ENCODE data around the gene GRIP1.
A peak's percentile ranks its signal among the peaks of the same experiment; 100 is the strongest.

Gene GRIP1

GRCh38 chr12:66302827-66303169 lies 376.1 kb downstream of the GRIP1 start:
- no peaks in the 10 kb centered on the region for H3K9me3 ChIP-seq (ENCODE audit: insufficient read depth, low read length)
- TF ChIP-seq EZH2phosphoT487 (conservative IDR thresholded peaks at IDR 0.05; ENCODE audit: low read length) (no peak), CTCF (IDR thresholded peaks at IDR 0.05; ENCODE audit: insufficient read depth, low read length, poor library complexity, severe bottlenecking) (no peak)
- no peaks in the 10 kb centered on the region for H3K36me3 ChIP-seq (ENCODE audit: low read length)
- H3K27ac ChIP-seq (ENCODE audit: low read depth, low read length) = no peak overlapping the region
- peak overlapping the region; percentile 85 for H3K4me2 ChIP-seq (ENCODE audit: low read depth, low read length, poor library complexity, severe bottlenecking)
- H3K27me3 ChIP-seq (ENCODE audit: low read length) = no peaks in the 10 kb centered on the region
- no peaks in the 10 kb centered on the region for H3K9me2 ChIP-seq (replicated peaks; ENCODE audit: insufficient read depth, low read length)
- peak overlapping the region; percentile 52 for H3K4me3 ChIP-seq (ENCODE audit: insufficient read depth, low read length, poor library complexity, severe bottlenecking)
- H2AFZ ChIP-seq (ENCODE audit: low read depth, low read length, severe bottlenecking) = peak overlapping the region; percentile 99
- no peaks in the 10 kb centered on the region for H3K79me2 ChIP-seq (ENCODE audit: insufficient read depth, low read length)
- 0 out of 2 replicates have a peak, but pooled peaks cover 7% of the 10 kb centered on the region for H3F3A ChIP-seq (ENCODE audit: insufficient read depth)
- no peaks in the 10 kb centered on the region for H4K20me1 ChIP-seq (ENCODE audit: low read depth, low read length)
- H3K9ac ChIP-seq (ENCODE audit: low read length) = peak overlapping the region; percentile 49

- Histone ChIP-seq H3K9me2 (replicated peaks; ENCODE audit: insufficient read depth, low read length) (no peaks in the 10 kb centered on the region), H3K4me3 (ENCODE audit: insufficient read depth, low read length, poor library complexity, severe bottlenecking) (peak within 1 kb of the TSS; percentile 52), H3K79me2 (ENCODE audit: insufficient read depth, low read length) (no peaks in the 10 kb centered on the region), H3K9ac (ENCODE audit: low read length) (peak within 1 kb of the TSS; percentile 49), H3K27me3 (ENCODE audit: low read length) (no peaks in the 10 kb centered on the region), H3K4me2 (ENCODE audit: low read depth, low read length, poor library complexity, severe bottlenecking) (peak within 1 kb of the TSS; percentile 85), H2AFZ (ENCODE audit: low read depth, low read length, severe bottlenecking) (peak within 1 kb of the TSS; percentile 99), H3F3A (ENCODE audit: insufficient read depth) (0 out of 2 replicates have a peak, but pooled peaks cover 7% of the 10 kb centered on the region), H4K20me1 (ENCODE audit: low read depth, low read length) (no peaks in the 10 kb centered on the region), H3K9me3 (ENCODE audit: insufficient read depth, low read length) (no peaks in the 10 kb centered on the region), H3K36me3 (ENCODE audit: low read length) (no peaks in the 10 kb centered on the region), H3K27ac (ENCODE audit: low read depth, low read length) (no peak within 1 kb of the TSS)
- TF ChIP-seq EZH2phosphoT487 (conservative IDR thresholded peaks at IDR 0.05; ENCODE audit: low read length) (no peak), CTCF (IDR thresholded peaks at IDR 0.05; ENCODE audit: insufficient read depth, low read length, poor library complexity, severe bottlenecking) (no peak)
These were observed 376.7 kb downstream of the GRIP1 start, which contains the start of gene HELB for GRCh38 chr12:66301944-66302826. TSS of gene HELB (plus strand) at chr12:66302493. CDS start at chr12:66302604, 111 bp downstream.

- Histone ChIP-seq H3K36me3 (ENCODE audit: low read length) (no peaks in the 10 kb centered on the region), H3K4me3 (ENCODE audit: insufficient read depth, low read length, poor library complexity, severe bottlenecking) (no peak overlapping the region), H3F3A (ENCODE audit: insufficient read depth) (no peaks in the 10 kb centered on the region), H3K9me2 (replicated peaks; ENCODE audit: insufficient read depth, low read length) (no peaks in the 10 kb centered on the region), H3K4me2 (ENCODE audit: low read depth, low read length, poor library complexity, severe bottlenecking) (no peak overlapping the region), H3K9me3 (ENCODE audit: insufficient read depth, low read length) (no peaks in the 10 kb centered on the region), H3K79me2 (ENCODE audit: insufficient read depth, low read length) (no peaks in the 10 kb centered on the region), H3K27ac (ENCODE audit: low read depth, low read length) (no peak overlapping the region), H2AFZ (ENCODE audit: low read depth, low read length, severe bottlenecking) (no peak overlapping the region), H3K27me3 (ENCODE audit: low read length) (no peaks in the 10 kb centered on the region), H4K20me1 (ENCODE audit: low read depth, low read length) (no peaks in the 10 kb centered on the region), H3K9ac (ENCODE audit: low read length) (no peak overlapping the region)
- TF ChIP-seq CTCF (IDR thresholded peaks at IDR 0.05; ENCODE audit: insufficient read depth, low read length, poor library complexity, severe bottlenecking) (no peak), EZH2phosphoT487 (conservative IDR thresholded peaks at IDR 0.05; ENCODE audit: low read length) (no peak)
These were observed 381.0 kb downstream of the GRIP1 start for GRCh38 chr12:66297923-66298322.

All from SU-DHL-6 (cell line).